COR-L47 (cell line): ENCODE results near the gene COX18.

Experiments
- DNase-seq: peaks from one replicate; lab custom pipeline; 2025; lab: John Stamatoyannopoulos, UW

COX18 gene

GRCh38 chr4:73069338-73070073 lies at the start of gene COX18:
COX18 (minus strand) TSS chr4:73069716; CDS start chr4:73069649, 67 bp downstream.
- DNase-seq: peak; percentile 99

- no peak for DNase-seq
Observed at GRCh38 chr4:73109493-73109892, 40.0 kb upstream of the COX18 start.

- DNase-seq: no peak
Observed at GRCh38 chr4:73104695-73105094, 35.2 kb upstream of the COX18 start.

- DNase-seq: no peak
Observed at GRCh38 chr4:73103799-73104503, 34.4 kb upstream of the COX18 start.

GRCh38 chr4:73099143-73099542 lies 29.6 kb upstream of the COX18 start:
- no peak for DNase-seq

GRCh38 chr4:73098713-73099112 lies 29.2 kb upstream of the COX18 start:
- DNase-seq: no peak

- no peak for DNase-seq
Observed at GRCh38 chr4:73098016-73098415, 28.5 kb upstream of the COX18 start.

GRCh38 chr4:73092868-73093267 lies 23.4 kb upstream of the COX18 start:
- no peak for DNase-seq

- no peak for DNase-seq
Observed at GRCh38 chr4:73090738-73091137, 21.2 kb upstream of the COX18 start.

GRCh38 chr4:73087871-73088270 lies 18.4 kb upstream of the COX18 start:
- no peak for DNase-seq

GRCh38 chr4:73086095-73086868 lies 16.8 kb upstream of the COX18 start:
- DNase-seq: no peak

GRCh38 chr4:73080789-73081188 lies 11.3 kb upstream of the COX18 start:
- DNase-seq: no peak

GRCh38 chr4:73075832-73076231 lies 6.3 kb upstream of the COX18 start:
- DNase-seq: no peak

- no peak for DNase-seq
Observed at GRCh38 chr4:73070074-73070390, 516 bp upstream of the COX18 start.

GRCh38 chr4:73068491-73069337 lies 802 bp downstream of the COX18 start:
- no peak for DNase-seq

GRCh38 chr4:73067971-73068394 lies 1.5 kb downstream of the COX18 start:
- DNase-seq: no peak

GRCh38 chr4:73066928-73067327 lies 2.6 kb downstream of the COX18 start:
- no peak for DNase-seq

GRCh38 chr4:73066445-73066844 lies 3.1 kb downstream of the COX18 start:
- DNase-seq: no peak

- no peak for DNase-seq
Observed at GRCh38 chr4:73064536-73064935, 5.0 kb downstream of the COX18 start.

GRCh38 chr4:73055241-73055897 lies 14.1 kb downstream of the COX18 start:
- DNase-seq: no peak

GRCh38 chr4:73053974-73054480 lies 15.5 kb downstream of the COX18 start:
- no peak for DNase-seq
